Ascending aorta (tissue), 2 donors: Measurements from ENCODE around the gene GPC3. TPM values are rescaled to one million over a fixed set of nuclear protein-coding genes. Genes with fewer than 3 reads are reported as not detected.

Experiments used
- DNase-seq, 2 donors: peaks; one replicate each; pipeline ENCODE4 v3.0.0-alpha.2; 2019; ENCODE audit warnings: low spot score in 2 of 2
- H3K27ac ChIP-seq, 2 donors: fragments of 200-600 bp; sonication (generic); one replicate each; pipeline ENCODE4 v1.5.1; 2016 to 2017; ENCODE audit warnings: mild to moderate bottlenecking in 1 of 2
- H3K27me3 ChIP-seq: fragments of 200-600 bp; sonication (generic); one replicate; pipeline ENCODE4 v1.5.1; 2017
- H3K36me3 ChIP-seq, 2 donors: fragments of 200-600 bp; sonication (generic); one replicate each; pipeline ENCODE4 v1.5.1; 2016
- H3K4me1 ChIP-seq, 2 donors: fragments of 200-600 bp; sonication (generic); one replicate each; pipeline ENCODE4 v1.5.1; 2016 to 2017; ENCODE audit warnings: mild to moderate bottlenecking in 1 of 2
- H3K4me3 ChIP-seq, 2 donors: fragments of 200-600 bp; sonication (generic); one replicate each; pipeline ENCODE4 v1.5.1; 2016 to 2017; ENCODE audit warnings: mild to moderate bottlenecking in 1 of 2
- H3K9me3 ChIP-seq, 2 donors: fragments of 200-600 bp; sonication (generic); one replicate each; pipeline ENCODE4 v1.5.1; 2016
- intact Hi-C: fragments of 100-400 bp; cut with DNase I; formaldehyde crosslinking; loops from one replicate; pipeline ENCODE4 v1.15.1; 2023
- total RNA-seq: library from RNA; depleted of rRNA; stranded (reverse); fragments of >200 nt; gene quantifications from one replicate; pipeline ENCODE4 v1.1.0, GENCODE V29; 2016
- TF ChIP-seq, protein P1 (sequence below), 3 experiments: fragments of 200-600 bp in 2 of 3; fragments of 450-650 bp in 1 of 3; sonication (generic) in 2 of 3; IDR thresholded peaks; one replicate each; pipeline ENCODE4 v1.5.1; 2016 to 2019; ENCODE audit warnings: antibody characterized with exemption in 3 of 3, mild to moderate bottlenecking in 1 of 3, moderate library complexity in 1 of 3

The GPC3 gene
- total RNA-seq, 1 donor from 2014 or later = 0.75 TPM

DNA sequence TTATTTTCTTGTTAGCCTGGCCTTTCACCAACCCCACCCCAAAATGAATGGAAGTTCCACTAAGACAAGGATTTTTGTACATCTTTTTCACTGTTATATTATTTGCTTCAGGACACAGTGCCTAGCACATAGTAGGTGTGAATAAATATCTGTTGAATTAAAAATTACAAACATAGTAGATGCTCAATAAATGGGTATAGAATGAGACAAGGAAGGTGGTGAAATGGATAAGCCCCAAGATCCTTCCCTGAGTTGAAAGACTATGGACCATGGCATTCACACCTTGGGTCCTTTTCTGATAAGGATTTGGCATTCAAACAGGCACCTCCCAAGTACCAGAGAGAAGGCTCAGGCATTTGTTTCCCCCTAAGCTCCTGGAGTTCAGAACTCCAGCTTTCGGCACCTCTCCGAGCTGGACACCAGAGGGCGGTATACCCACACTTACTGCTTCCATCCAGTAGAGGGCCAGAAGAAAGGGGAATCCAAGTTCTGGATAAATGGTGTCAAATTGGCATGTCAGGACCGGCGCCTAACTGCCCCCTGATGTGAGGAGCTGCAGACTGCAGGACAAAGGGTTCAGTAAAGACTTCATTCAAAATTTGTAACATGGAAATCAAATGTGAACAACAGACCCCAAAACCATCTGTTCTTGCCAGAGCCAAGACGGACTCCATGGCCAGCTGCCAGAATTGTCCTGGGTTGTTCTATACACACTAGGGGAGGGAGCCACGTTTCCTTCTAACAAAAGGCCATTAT, 193.0 kb downstream of the GPC3 start:
- H3K4me1 ChIP-seq = no peaks in the 10 kb centered on the region
- peak in 1 of 2 donors; percentile 73 for DNase-seq
- TF ChIP-seq, protein P1, sequence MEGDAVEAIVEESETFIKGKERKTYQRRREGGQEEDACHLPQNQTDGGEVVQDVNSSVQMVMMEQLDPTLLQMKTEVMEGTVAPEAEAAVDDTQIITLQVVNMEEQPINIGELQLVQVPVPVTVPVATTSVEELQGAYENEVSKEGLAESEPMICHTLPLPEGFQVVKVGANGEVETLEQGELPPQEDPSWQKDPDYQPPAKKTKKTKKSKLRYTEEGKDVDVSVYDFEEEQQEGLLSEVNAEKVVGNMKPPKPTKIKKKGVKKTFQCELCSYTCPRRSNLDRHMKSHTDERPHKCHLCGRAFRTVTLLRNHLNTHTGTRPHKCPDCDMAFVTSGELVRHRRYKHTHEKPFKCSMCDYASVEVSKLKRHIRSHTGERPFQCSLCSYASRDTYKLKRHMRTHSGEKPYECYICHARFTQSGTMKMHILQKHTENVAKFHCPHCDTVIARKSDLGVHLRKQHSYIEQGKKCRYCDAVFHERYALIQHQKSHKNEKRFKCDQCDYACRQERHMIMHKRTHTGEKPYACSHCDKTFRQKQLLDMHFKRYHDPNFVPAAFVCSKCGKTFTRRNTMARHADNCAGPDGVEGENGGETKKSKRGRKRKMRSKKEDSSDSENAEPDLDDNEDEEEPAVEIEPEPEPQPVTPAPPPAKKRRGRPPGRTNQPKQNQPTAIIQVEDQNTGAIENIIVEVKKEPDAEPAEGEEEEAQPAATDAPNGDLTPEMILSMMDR (IDR thresholded peaks at IDR 0.05) = peak; percentile 69 to 91 (median 82)
- no peaks in the 10 kb centered on the region for H3K9me3 ChIP-seq
- no peak overlapping the region for H3K27ac ChIP-seq
- intact Hi-C loops = loop anchor here (2.0 to 5.0 kb wide), 2 partner anchors 234 to 605 kb away; no protein-coding TSS in a partner anchor
- no peaks in the 10 kb centered on the region for H3K27me3 ChIP-seq
- no peaks in the 10 kb centered on the region for H3K36me3 ChIP-seq
- no peak overlapping the region for H3K4me3 ChIP-seq

DNA sequence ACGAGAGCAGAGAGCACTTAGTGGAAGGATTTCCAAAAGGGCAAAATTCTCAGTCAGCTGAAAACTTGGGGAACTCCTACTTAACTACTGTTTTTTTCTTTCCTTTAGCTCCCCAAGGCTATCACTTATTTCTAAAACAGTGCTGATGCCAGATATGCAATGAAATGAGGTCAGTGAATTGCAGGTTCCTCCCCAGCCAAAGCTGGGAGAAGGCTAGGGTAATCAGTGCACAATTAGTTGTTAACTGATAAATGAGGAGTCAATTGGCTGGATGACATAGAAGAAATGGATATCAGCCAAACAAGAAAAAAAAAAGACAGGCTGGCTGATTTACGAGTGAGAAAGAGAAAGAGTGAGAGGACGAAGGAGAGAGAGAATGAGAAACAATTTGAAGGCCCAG, 195.6 kb downstream of the GPC3 start:
- DNase-seq = no peak
- Histone ChIP-seq H3K27me3 (no peaks in the 10 kb centered on the region), H3K9me3 (no peaks in the 10 kb centered on the region), H3K27ac (no peak overlapping the region), H3K4me3 (no peak overlapping the region), H3K36me3 (no peaks in the 10 kb centered on the region), H3K4me1 (no peaks in the 10 kb centered on the region)
- intact Hi-C loops = loop anchor here (5.0 kb wide), 1 partner anchor 607 kb away; no protein-coding TSS in a partner anchor
- TF ChIP-seq, protein P1 (IDR thresholded peaks at IDR 0.05) = no peak

DNA sequence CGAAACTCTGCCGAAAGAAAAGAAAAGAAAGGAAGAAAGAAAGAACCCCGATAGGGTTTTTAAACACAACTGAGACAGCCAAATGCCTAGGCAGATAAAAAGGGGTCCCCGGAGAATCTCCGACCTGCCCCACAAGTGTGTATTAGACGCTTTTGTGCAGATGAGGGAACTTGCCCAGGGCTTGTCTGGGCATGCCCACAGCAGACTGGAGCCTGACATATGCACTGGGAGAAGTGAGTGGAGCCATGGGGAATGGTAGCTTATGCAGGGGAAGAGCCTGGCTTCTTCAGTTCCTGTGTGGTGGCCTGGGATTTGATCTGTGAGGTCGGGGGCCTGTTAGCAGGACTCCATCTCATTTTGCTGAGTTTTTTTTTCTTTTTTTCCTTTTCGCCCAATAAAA, 199.0 kb downstream of the GPC3 start:
- DNase-seq = no peak
- H3K27ac ChIP-seq = no peak overlapping the region
- no peaks in the 10 kb centered on the region for H3K9me3 ChIP-seq
- no peaks in the 10 kb centered on the region for H3K4me1 ChIP-seq
- TF ChIP-seq, protein P1 (IDR thresholded peaks at IDR 0.05) = no peak
- no peak overlapping the region for H3K4me3 ChIP-seq
- no peaks in the 10 kb centered on the region for H3K36me3 ChIP-seq
- intact Hi-C loops = no loop called here
- H3K27me3 ChIP-seq = no peaks in the 10 kb centered on the region

DNA sequence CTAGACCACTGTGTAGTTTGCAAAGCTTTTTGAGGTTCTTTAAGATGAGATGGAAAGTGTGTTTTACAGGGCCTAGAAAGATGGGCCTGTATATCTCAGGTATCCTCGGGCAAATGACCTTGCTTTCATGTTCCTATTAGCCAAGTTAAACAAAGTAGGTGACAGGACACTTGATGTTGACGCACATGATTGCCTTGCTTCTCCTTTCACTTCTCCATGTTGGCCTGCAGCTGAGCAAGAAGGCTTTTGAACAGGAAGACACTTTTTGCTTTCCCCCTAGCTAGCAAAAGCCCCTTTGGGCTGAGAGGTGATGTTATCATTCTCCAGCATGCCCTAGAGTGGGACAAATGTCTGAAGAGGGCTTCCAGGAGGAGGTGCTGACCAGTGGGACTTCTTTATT, 202.1 kb downstream of the GPC3 start:
- Histone ChIP-seq H3K4me1 (no peaks in the 10 kb centered on the region), H3K36me3 (no peaks in the 10 kb centered on the region), H3K4me3 (no peak overlapping the region), H3K9me3 (no peaks in the 10 kb centered on the region), H3K27ac (no peak overlapping the region), H3K27me3 (no peaks in the 10 kb centered on the region)
- no peak for DNase-seq
- TF ChIP-seq, protein P1 (IDR thresholded peaks at IDR 0.05) = no peak
- intact Hi-C loops = no loop called here

DNA sequence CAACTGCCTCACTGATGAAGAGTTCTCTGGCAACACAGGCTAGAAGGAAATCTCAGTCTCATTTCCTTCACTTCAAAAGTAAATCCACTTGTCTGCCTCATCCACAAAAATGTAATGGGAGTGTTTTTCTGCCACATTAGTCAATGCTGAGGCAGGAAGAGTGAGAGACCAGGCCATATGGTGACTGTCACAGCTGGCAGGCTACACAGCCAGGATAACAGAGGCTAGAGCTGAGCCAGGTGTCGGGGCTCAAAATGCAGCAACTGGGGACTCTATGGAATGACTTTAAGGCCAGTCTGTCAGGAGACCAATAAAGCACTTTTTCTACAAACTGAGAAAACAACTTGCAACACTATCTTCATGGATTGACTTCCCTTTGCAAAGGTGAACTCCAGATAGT, 204.2 kb downstream of the GPC3 start:
- Histone ChIP-seq H3K4me3 (no peak overlapping the region), H3K27ac (no peak overlapping the region), H3K27me3 (no peaks in the 10 kb centered on the region), H3K9me3 (no peaks in the 10 kb centered on the region), H3K4me1 (no peaks in the 10 kb centered on the region), H3K36me3 (no peaks in the 10 kb centered on the region)
- no peak for DNase-seq
- intact Hi-C loops = no loop called here
- TF ChIP-seq, protein P1 (IDR thresholded peaks at IDR 0.05) = no peak
